GM21367 (cell line): ENCODE measurements around the gene C1orf210.

Experiments used
- ATAC-seq: cut with Tn5 transposase; IDR thresholded peaks from one replicate; pipeline ENCODE4 v1.9.1; 2021; ENCODE audit not compliant: unreplicated experiment

C1orf210 gene

GRCh38 chr1:43275826-43276620 lies 9.4 kb downstream of the C1orf210 start:
- ATAC-seq: no peak

DNA sequence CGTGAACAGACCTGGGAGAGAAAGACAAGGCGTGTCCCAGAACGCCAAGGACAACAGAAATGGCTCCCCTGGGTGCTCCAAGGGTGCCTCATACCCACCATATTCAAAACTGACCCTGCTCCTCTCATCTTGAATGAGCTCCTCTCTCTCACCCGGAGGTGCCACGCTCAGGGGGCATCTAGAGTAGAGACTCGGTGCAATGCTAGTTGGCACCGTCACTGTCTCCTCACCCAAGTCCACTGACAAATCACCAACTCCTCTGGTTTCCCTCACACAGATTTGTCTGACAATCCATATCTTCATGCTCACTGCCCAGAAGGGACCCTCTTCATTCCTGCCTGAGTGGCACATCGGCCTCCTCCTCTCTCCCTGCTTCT lies 10.6 kb downstream of the C1orf210 start:
- ATAC-seq: no peak

DNA sequence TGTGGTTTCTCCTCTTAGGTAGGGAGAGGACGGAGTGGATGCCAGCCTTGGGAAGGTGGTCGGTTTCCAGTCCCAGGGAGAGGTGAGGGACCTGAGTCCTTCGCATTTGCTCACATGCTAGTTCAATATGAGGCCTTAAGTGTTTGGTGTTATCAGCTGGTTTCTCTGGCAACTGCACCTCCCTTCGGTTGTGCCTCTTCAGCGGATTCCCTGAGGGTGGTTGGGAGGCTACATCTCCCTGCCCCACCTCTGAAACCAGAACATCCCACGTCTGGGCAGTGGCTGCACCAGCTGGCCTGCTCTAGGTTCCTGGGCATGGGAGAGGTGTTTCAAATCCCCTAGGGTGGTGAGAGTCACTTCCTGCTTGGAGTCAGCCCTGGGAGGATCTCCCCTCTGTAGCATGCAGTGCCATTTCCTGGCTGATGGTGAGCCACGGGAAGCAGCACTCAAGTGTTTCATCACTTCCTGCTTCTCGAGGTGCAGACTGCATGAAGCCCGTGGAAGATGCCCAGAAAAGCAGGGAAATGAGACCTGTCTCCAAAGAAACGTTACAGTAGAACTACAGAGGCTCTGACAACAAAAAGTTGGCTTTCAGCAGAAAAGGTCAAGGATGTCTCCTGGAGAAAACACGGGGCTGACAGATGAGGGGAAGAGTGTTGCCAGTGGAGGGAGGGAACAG lies 11.1 kb downstream of the C1orf210 start:
- no peak for ATAC-seq

- no peak for ATAC-seq
Measured at GRCh38 chr1:43273708-43274107, 11.7 kb downstream of the C1orf210 start.

GRCh38 chr1:43272576-43273571 lies 12.5 kb downstream of the C1orf210 start:
- no peak for ATAC-seq

- no peak for ATAC-seq
Measured at GRCh38 chr1:43272161-43272560, 13.2 kb downstream of the C1orf210 start.

GRCh38 chr1:43271186-43272118 lies 13.9 kb downstream of the C1orf210 start:
- no peak for ATAC-seq

GRCh38 chr1:43270421-43271095 lies 14.8 kb downstream of the C1orf210 start:
- ATAC-seq: no peak

- no peak for ATAC-seq
Measured at GRCh38 chr1:43269627-43270375, 15.6 kb downstream of the C1orf210 start, which contains the start of gene TMEM125. Gene TMEM125 (plus strand): TSS chr1:43269983. CDS start chr1:43272723, 2,740 bp downstream.

- ATAC-seq: no peak
Measured at GRCh38 chr1:43267818-43268425, 17.5 kb downstream of the C1orf210 start.

GRCh38 chr1:43267291-43267805 lies 18.0 kb downstream of the C1orf210 start:
- no peak for ATAC-seq

- no peak for ATAC-seq
Measured at GRCh38 chr1:43266881-43267280, 18.5 kb downstream of the C1orf210 start.

GRCh38 chr1:43265431-43265830 lies 19.9 kb downstream of the C1orf210 start:
- ATAC-seq: no peak

GRCh38 chr1:43258370-43258769 lies 27.0 kb downstream of the C1orf210 start:
- no peak for ATAC-seq

DNA sequence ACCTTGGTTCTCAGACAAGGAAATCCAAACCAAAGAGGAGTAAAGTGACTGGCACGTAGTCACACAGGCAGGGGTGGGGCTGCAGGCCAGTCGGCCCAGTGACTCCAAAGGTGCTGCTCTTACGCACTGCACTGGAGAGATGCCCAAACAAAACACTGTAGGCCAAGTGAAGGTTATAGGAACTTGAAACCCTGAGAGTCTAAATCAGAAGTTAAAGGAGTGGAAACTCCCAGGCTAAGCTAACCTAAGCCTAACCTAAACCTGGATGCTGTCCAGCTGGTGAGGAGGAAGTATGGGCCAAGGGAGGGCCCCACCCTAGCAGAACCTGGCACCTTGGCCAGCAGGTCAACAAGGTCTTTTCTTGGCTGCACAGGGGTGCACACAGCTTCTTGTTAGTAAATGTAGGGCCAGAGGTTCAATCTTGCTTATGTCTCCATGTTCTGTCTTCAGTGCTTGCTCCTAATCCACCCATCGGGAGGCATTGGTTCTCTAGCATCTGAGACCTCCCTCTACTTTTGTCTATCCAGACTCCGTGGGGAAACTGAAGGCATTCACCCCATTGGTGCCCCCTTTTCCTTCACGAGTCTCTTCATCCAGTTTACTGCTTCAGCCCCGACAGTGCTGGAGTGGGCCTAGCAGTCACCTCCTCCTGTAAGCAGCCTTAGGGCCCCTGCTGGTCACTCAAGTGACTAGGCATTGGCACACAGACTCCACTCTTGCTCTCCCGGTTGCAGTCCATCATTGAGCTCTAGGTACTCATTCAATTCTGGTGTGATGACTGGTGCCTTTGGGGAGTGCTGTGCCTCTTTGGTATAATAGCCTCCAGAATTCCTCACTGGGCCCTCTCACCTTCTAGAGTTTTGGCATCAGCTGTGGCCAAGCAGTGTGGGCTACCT lies 28.5 kb downstream of the C1orf210 start:
- ATAC-seq: no peak

- no peak for ATAC-seq
Measured at GRCh38 chr1:43255438-43256210, 29.8 kb downstream of the C1orf210 start.
